Measurements from ENCODE around the gene GSTK1. TPM values are rescaled to one million over a fixed set of nuclear protein-coding genes. Genes with fewer than 3 reads are reported as not detected.

The GSTK1 gene
- total and polyA plus RNA-seq, 8 donors, result 71.8 to 305 (median 152) TPM

DNA sequence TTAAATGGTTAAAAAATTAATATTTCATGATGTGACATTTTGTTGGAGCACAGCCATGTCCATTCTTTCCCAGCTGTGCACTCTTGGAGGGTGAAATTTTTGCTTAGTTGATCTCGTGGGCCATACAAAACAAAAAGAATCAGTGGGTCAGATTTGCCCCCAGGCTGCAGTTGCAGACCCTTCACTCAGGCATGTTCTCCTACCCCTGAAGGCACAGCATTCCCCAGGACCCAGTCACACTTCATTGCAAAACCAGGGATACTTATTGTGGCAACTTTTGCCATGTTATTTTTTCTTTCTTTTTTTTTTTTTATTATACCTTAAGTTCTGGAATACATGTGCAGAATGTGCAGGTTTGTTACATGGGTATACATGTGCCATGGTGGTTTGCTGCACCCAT, 35.4 kb upstream of the GSTK1 start:
- no peak overlapping the region for H3K4me3 ChIP-seq
- DNase-seq, result no peak
- H3K36me3 ChIP-seq, result no peaks in the 10 kb centered on the region
- no peak overlapping the region for H3K27ac ChIP-seq
- peaks cover 0 to under 1% (median 0%) of the 10 kb centered on the region in 4 donors for H3K9me3 ChIP-seq
- peaks cover 0 to 7% (median 0%) of the 10 kb centered on the region in 4 donors for H3K4me1 ChIP-seq
- no peaks in the 10 kb centered on the region for H3K27me3 ChIP-seq
- WGBS, 5 donors, result 18 to 42% (median 32%) methylated on average over 1 of the region's 1 CpG
- intact Hi-C loops (cut with DNase I; ENCODE audit: low total_unique reads), result no loop called here
- TF ChIP-seq EP300 (IDR thresholded peaks at IDR 0.05), result no peak
- TF ChIP-seq POLR2A (IDR thresholded peaks at IDR 0.05), result no peak
- TF ChIP-seq, protein P1, sequence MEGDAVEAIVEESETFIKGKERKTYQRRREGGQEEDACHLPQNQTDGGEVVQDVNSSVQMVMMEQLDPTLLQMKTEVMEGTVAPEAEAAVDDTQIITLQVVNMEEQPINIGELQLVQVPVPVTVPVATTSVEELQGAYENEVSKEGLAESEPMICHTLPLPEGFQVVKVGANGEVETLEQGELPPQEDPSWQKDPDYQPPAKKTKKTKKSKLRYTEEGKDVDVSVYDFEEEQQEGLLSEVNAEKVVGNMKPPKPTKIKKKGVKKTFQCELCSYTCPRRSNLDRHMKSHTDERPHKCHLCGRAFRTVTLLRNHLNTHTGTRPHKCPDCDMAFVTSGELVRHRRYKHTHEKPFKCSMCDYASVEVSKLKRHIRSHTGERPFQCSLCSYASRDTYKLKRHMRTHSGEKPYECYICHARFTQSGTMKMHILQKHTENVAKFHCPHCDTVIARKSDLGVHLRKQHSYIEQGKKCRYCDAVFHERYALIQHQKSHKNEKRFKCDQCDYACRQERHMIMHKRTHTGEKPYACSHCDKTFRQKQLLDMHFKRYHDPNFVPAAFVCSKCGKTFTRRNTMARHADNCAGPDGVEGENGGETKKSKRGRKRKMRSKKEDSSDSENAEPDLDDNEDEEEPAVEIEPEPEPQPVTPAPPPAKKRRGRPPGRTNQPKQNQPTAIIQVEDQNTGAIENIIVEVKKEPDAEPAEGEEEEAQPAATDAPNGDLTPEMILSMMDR (IDR thresholded peaks at IDR 0.05), result no peak
- TF ChIP-seq POLR2AphosphoS5 (IDR thresholded peaks at IDR 0.05), result no peak

DNA sequence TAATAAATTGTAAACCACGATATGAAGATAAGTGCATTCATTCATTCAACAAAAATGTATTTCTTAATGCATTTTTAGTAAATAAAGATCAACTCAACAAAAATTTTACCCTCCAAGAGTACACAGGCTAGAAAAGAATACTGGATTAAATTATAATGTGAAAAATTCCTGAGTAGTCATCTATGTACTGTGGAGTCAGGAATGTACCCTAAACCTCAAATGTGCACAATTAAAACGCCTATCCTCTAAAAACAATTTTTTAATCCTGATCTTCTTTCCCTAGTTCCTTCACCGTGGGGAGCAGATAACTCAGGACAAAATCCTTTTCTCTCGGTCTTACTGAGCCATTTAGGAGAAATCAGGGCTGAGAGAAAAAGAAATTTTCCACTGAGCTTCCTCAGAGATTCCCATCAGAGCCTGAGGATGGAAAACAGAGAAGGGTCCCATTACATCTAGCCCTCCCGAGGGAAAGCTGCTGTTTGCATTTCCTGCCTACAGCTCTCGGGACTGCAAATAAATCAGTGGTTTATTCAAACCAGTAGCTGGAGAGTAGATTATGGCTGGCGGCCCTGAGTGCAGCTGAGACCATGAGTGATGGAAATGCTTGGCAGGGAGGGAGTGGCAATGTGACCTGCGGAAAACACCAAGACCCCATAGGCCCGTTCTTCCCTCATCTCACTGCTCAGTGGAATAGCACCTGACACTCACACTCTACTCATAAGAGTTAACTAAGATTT, 34.0 kb upstream of the GSTK1 start:
- no peak overlapping the region for H3K4me3 ChIP-seq
- WGBS, 5 donors, result 27 to 41% (median 30%) methylated on average over 9 of the region's 9 CpGs

DNA sequence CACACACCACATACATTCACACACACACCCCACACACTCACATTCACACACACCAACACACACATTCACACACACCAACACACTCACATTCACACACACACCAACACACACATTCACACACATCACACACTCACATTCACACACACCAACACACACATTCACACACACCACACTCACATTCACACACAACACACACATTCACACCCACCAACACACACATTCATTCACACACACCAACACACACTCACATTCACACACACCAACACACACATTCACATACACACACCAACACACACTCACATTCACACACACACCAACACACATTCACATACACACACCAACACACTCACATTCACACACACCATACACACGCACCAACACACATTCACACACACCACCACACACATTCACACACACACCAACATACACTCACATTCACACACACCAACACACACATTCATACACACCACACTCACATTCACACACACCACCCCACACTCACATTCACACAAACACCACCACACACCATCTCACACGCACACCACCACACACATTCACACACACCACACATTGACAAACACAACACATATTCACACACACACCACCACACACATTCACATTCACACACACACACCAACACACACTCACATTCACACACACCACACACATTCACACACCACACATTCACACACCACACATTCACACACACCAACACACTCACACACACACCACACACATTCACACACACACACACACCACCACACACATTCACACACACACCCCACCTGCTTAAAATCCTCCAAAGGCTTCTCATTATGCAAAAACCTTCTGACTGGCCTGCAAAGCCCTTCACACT, 32.4 kb upstream of the GSTK1 start:
- 92 to 99% (median 96%) methylated on average over 2 of the region's 2 CpGs for WGBS, 5 donors
- H3K27ac ChIP-seq, result no peak overlapping the region

More for the DNA sequence above, 34.0 kb upstream of the GSTK1 start:
- H3K4me1 ChIP-seq, result peaks cover 0 to 7% (median 0%) of the 10 kb centered on the region in 4 donors
- intact Hi-C loops (cut with DNase I; ENCODE audit: low total_unique reads), result no loop called here
- TF ChIP-seq POLR2A (IDR thresholded peaks at IDR 0.05) (no peak), EP300 (IDR thresholded peaks at IDR 0.05) (no peak), POLR2AphosphoS5 (IDR thresholded peaks at IDR 0.05) (no peak)
- TF ChIP-seq, protein P1 (IDR thresholded peaks at IDR 0.05), result no peak
- H3K9me3 ChIP-seq, result peaks cover 0 to 4% (median 0%) of the 10 kb centered on the region in 4 donors
- H3K27me3 ChIP-seq, result no peaks in the 10 kb centered on the region
- H3K27ac ChIP-seq, result no peak overlapping the region
- peak in 1 of 2 donors; percentile 51 for DNase-seq
- H3K36me3 ChIP-seq, result no peaks in the 10 kb centered on the region

More for the DNA sequence above, 32.4 kb upstream of the GSTK1 start:
- Histone ChIP-seq H3K27me3 (no peaks in the 10 kb centered on the region), H3K9me3 (peaks cover 0 to 4% (median under 1%) of the 10 kb centered on the region in 4 donors), H3K4me3 (no peak overlapping the region), H3K4me1 (peaks cover 0 to 7% (median 0%) of the 10 kb centered on the region in 4 donors), H3K36me3 (no peaks in the 10 kb centered on the region)
- TF ChIP-seq, protein P1 (IDR thresholded peaks at IDR 0.05), result peak in 1 of 7 experiments; percentile 5
- TF ChIP-seq POLR2AphosphoS5 (IDR thresholded peaks at IDR 0.05), result no peak
- DNase-seq, result no peak
- intact Hi-C loops (cut with DNase I; ENCODE audit: low total_unique reads), result no loop called here

All from stomach (tissue), 9 donors.